HEK293 (cell line): ENCODE results near the gene STRADA.

Experiments
- CTCF ChIA-PET: fragments of 350-600 bp; formaldehyde crosslinking; extraction: SDS; loops from one replicate; lab custom pipeline; 2021; ENCODE audit warnings: antibody characterized with exemption; lab: Yijun Ruan, JAX
- POLR2A ChIA-PET: fragments of 300-600 bp; formaldehyde crosslinking; extraction: SDS; loops from one replicate; lab custom pipeline; 2020; ENCODE audit warnings: antibody characterized with exemption, inconsistent platforms; lab: Yijun Ruan, JAX
- H3K27ac ChIP-seq: fragments of 200-500 bp; sonication (Bioruptor generic); 2 replicates; pipeline ENCODE4 v1.5.1; 2014; ENCODE audit warnings: low read depth, low read length, control low read depth, inconsistent platforms; ENCODE audit errors: extremely low read depth
- H3K36me3 ChIP-seq, 2 experiments: fragments of 200-500 bp in 1 of 2; sonication (Bioruptor generic) in 1 of 2; 1 replicate in 1 of 2; 2 replicates in 1 of 2; pipeline ENCODE4 v1.5.1; 2014 to 2017; ENCODE audit warnings: inconsistent platforms in 2 of 2, low read length in 2 of 2; ENCODE audit not compliant: control insufficient read depth in 2 of 2, insufficient read depth in 1 of 2
- H3K4me1 ChIP-seq: fragments of 200-500 bp; sonication (Bioruptor generic); 2 replicates; pipeline ENCODE4 v1.5.1; 2014; ENCODE audit warnings: mild to moderate bottlenecking, low read length, inconsistent platforms; ENCODE audit not compliant: control insufficient read depth, insufficient read depth
- H3K4me3 ChIP-seq: 2 replicates; pipeline ENCODE4 v1.5.1; 2011; ENCODE audit warnings: low read depth, mild to moderate bottlenecking, control low read depth, low read length, moderate library complexity
- H3K9me3 ChIP-seq: fragments of 200-500 bp; sonication (Bioruptor generic); 2 replicates; pipeline ENCODE4 v1.5.1; 2014; ENCODE audit warnings: low read depth, low read length, inconsistent platforms; ENCODE audit not compliant: control insufficient read depth, insufficient read depth
- EGR2 ChIP-seq: fragments of 450-650 bp; formaldehyde crosslinking; IDR thresholded peaks from 2 replicates; pipeline ENCODE4 v1.5.1; 2016; ENCODE audit warnings: low read depth, missing biosample characterization, missing genetic modification characterization
- HOXC10 ChIP-seq: sonication (generic); formaldehyde crosslinking; IDR thresholded peaks from 2 replicates; pipeline ENCODE4 v1.8.1; 2023; ENCODE audit warnings: mild to moderate bottlenecking, missing genetic modification reagents
- HOXD13 ChIP-seq: sonication (generic); formaldehyde crosslinking; IDR thresholded peaks from 2 replicates; pipeline ENCODE4 v1.8.0; 2022; ENCODE audit warnings: missing genetic modification reagents, borderline replicate concordance
- IKZF3 ChIP-seq: fragments of 450-650 bp; IDR thresholded peaks from 2 replicates; pipeline ENCODE4 v1.5.0; 2018; ENCODE audit warnings: missing biosample characterization, mild to moderate bottlenecking, missing genetic modification characterization, moderate library complexity
- SP3 ChIP-seq: fragments of 450-650 bp; formaldehyde crosslinking; IDR thresholded peaks from 2 replicates; pipeline ENCODE4 v1.5.1; 2016; ENCODE audit warnings: missing biosample characterization, missing genetic modification characterization
- ZFP37 ChIP-seq: fragments of 450-650 bp; formaldehyde crosslinking; IDR thresholded peaks from 2 replicates; pipeline ENCODE4 v1.5.1; 2016; ENCODE audit warnings: missing biosample characterization, missing genetic modification characterization
- ZNF202 ChIP-seq: fragments of 450-650 bp; formaldehyde crosslinking; IDR thresholded peaks from 2 replicates; pipeline ENCODE4 v1.5.1; 2016; ENCODE audit warnings: missing biosample characterization, missing genetic modification characterization, borderline replicate concordance
- ZNF274 ChIP-seq, 2 experiments: fragments of 200-500 bp in 1 of 2; fragments of 450-650 bp in 1 of 2; sonication (Bioruptor generic) in 1 of 2; formaldehyde crosslinking in 1 of 2; IDR thresholded peaks; 2 replicates each; pipeline versions ENCODE4 v1.5.1 to v1.6.1; 2014 to 2016; ENCODE audit warnings: borderline replicate concordance in 1 of 2, inconsistent platforms in 1 of 2, low read length in 1 of 2, missing biosample characterization in 1 of 2, missing genetic modification characterization in 1 of 2
- ZNF433 ChIP-seq: fragments of 450-650 bp; formaldehyde crosslinking; IDR thresholded peaks from 2 replicates; pipeline ENCODE4 v1.5.1; 2016; ENCODE audit warnings: missing biosample characterization, missing genetic modification characterization, low read depth
- ZNF560 ChIP-seq: fragments of 450-650 bp; formaldehyde crosslinking; IDR thresholded peaks from 2 replicates; pipeline ENCODE4 v1.5.1; 2017; ENCODE audit warnings: missing biosample characterization, missing genetic modification characterization, borderline replicate concordance
- ZNF600 ChIP-seq: fragments of 450-650 bp; formaldehyde crosslinking; IDR thresholded peaks from 2 replicates; pipeline ENCODE4 v1.5.1; 2016; ENCODE audit warnings: missing biosample characterization, missing genetic modification characterization
- ZNF621 ChIP-seq: fragments of 450-650 bp; formaldehyde crosslinking; IDR thresholded peaks from 2 replicates; pipeline ENCODE4 v1.5.1; 2017; ENCODE audit warnings: missing biosample characterization, missing genetic modification characterization
- ZNF776 ChIP-seq: fragments of 450-650 bp; formaldehyde crosslinking; IDR thresholded peaks from 2 replicates; pipeline ENCODE4 v1.5.0; 2017; ENCODE audit warnings: missing biosample characterization, missing genetic modification characterization, borderline replicate concordance
- TF ChIP-seq, protein P1 (sequence below): fragments of 450-650 bp; formaldehyde crosslinking; IDR thresholded peaks from 2 replicates; pipeline ENCODE4 v1.5.1; 2016; ENCODE audit warnings: missing biosample characterization, missing genetic modification characterization
- TF ChIP-seq, protein P2 (sequence below): fragments of 450-650 bp; formaldehyde crosslinking; IDR thresholded peaks from 2 replicates; pipeline ENCODE4 v1.5.1; 2016; ENCODE audit warnings: missing biosample characterization, missing genetic modification characterization
- TF ChIP-seq, protein P3 (sequence below): fragments of 450-650 bp; formaldehyde crosslinking; IDR thresholded peaks from 2 replicates; pipeline ENCODE4 v1.5.1; 2016; ENCODE audit warnings: missing biosample characterization, missing genetic modification characterization
- TF ChIP-seq, protein P4 (sequence below): fragments of 450-650 bp; formaldehyde crosslinking; IDR thresholded peaks from 2 replicates; pipeline ENCODE4 v1.5.1; 2016; ENCODE audit warnings: missing biosample characterization, missing genetic modification characterization

STRADA gene

DNA sequence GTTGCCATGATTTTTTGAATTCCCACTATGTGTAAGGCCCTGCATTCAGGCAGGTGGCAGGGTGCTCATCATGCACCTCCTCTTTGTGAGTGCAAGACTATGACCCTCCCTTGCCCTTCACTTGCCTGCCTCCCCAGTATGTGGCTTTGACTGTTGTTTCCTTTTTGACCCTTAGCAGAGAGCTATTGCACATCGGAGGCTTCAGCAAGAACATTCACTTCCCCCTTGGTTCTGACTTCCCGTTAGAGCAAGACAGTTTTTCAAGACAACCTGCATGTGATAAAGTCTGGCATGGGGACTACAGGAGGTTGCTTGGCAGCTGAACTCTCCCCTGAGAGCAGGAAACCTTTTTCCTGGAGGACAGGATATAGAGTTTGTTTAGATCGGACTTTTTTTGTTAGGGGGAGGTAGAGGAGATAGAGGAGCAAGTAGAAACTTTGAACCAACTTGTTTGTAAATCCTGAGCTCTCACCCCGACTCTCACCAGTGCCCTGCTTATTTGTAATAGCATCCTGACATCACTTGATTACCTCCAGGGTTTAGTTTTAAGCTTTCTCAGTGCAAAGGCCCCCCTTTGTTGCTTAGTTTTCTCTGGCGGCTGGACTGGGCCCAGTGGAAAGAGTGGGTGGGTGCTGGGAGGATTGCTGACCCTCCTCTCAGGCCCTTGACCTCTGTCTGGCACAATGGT, 75.9 kb downstream of the STRADA start:
- Histone ChIP-seq H3K4me1 (no peaks in the 10 kb centered on the region), H3K4me3 (no peak overlapping the region), H3K36me3 (peaks cover 49 to 70% of the 10 kb centered on the region in 2 experiments), H3K27ac (no peak overlapping the region), H3K9me3 (no peaks in the 10 kb centered on the region)
- TF ChIP-seq ZNF621 (tag by site-specific recombination), result no peak
- TF ChIP-seq ZNF560, result no peak
- TF ChIP-seq, protein P1, sequence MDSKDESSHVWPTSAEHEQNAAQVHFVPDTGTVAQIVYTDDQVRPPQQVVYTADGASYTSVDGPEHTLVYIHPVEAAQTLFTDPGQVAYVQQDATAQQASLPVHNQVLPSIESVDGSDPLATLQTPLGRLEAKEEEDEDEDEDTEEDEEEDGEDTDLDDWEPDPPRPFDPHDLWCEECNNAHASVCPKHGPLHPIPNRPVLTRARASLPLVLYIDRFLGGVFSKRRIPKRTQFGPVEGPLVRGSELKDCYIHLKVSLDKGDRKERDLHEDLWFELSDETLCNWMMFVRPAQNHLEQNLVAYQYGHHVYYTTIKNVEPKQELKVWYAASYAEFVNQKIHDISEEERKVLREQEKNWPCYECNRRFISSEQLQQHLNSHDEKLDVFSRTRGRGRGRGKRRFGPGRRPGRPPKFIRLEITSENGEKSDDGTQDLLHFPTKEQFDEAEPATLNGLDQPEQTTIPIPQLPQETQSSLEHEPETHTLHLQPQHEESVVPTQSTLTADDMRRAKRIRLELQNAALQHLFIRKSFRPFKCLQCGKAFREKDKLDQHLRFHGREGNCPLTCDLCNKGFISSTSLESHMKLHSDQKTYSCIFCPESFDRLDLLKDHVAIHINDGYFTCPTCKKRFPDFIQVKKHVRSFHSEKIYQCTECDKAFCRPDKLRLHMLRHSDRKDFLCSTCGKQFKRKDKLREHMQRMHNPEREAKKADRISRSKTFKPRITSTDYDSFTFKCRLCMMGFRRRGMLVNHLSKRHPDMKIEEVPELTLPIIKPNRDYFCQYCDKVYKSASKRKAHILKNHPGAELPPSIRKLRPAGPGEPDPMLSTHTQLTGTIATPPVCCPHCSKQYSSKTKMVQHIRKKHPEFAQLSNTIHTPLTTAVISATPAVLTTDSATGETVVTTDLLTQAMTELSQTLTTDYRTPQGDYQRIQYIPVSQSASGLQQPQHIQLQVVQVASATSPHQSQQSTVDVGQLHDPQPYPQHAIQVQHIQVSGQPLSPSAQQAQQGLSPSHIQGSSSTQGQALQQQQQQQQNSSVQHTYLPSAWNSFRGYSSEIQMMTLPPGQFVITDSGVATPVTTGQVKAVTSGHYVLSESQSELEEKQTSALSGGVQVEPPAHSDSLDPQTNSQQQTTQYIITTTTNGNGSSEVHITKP (tag by site-specific recombination), result 0 out of 2 replicates have a peak, but pooled peaks have one; percentile 26
- TF ChIP-seq EGR2 (tag by site-specific recombination), result no peak
- ChIA-PET POLR2A (interaction anchor here (0.6 kb wide), 1 partner anchor 44 kb away, joined by 4 read pairs; the partner anchor contains the start of gene MAP3K3), CTCF (interaction anchor here (1.2 to 2.6 kb wide), 2 partner anchors 10 to 54 kb away, joined by 5 to 6 read pairs; no protein-coding TSS in a partner anchor)

DNA sequence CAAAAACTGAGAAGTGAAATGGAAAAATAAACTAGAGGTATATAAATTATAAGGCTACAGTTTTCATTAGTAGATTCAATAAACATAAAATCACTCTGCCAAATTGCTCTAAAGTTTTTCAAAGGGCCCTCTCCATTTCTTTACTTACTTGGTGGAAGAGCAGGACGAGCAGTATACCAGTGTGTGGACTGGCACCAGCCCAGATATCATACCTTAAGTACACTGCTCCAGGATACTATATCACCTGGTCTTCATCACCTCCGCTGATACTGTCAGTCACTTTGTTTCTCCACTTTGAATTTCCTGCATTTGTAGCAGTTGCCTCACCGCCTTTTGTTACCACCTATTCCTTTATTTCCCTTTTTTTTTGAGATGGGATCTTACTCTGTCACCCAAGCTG, 81.7 kb downstream of the STRADA start:
- CTCF ChIA-PET, result no interaction called here
- POLR2A ChIA-PET, result no interaction called here
- H3K4me1 ChIP-seq, result no peaks in the 10 kb centered on the region
- TF ChIP-seq HOXC10 (CRISPR knock-in tag) (no peak), ZNF600 (tag by site-specific recombination) (no peak), SP3 (tag by site-specific recombination) (no peak), ZNF776 (tag by site-specific recombination) (no peak), ZNF202 (tag by site-specific recombination) (no peak), ZNF433 (tag by site-specific recombination) (no peak), ZFP37 (no peak), HOXD13 (CRISPR knock-in tag) (no peak), IKZF3 (tag by site-specific recombination) (no peak), ZNF274 (IDR thresholded peaks at IDR 0.05; ENCODE audit: low read length) (no peak), ZNF274 (tag by site-specific recombination; IDR thresholded peaks at IDR 0.05; ENCODE audit: borderline replicate concordance) (no peak)
- TF ChIP-seq, protein P2, sequence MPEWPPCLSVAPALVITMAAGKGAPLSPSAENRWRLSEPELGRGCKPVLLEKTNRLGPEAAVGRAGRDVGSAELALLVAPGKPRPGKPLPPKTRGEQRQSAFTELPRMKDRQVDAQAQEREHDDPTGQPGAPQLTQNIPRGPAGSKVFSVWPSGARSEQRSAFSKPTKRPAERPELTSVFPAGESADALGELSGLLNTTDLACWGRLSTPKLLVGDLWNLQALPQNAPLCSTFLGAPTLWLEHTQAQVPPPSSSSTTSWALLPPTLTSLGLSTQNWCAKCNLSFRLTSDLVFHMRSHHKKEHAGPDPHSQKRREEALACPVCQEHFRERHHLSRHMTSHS (tag by site-specific recombination), result no peak
- TF ChIP-seq, protein P3, sequence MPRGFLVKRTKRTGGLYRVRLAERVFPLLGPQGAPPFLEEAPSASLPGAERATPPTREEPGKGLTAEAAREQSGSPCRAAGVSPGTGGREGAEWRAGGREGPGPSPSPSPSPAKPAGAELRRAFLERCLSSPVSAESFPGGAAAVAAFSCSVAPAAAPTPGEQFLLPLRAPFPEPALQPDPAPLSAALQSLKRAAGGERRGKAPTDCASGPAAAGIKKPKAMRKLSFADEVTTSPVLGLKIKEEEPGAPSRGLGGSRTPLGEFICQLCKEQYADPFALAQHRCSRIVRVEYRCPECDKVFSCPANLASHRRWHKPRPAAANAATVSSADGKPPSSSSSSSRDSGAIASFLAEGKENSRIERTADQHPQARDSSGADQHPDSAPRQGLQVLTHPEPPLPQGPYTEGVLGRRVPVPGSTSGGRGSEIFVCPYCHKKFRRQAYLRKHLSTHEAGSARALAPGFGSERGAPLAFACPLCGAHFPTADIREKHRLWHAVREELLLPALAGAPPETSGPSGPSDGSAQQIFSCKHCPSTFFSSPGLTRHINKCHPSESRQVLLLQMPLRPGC (tag by site-specific recombination), result no peak
- TF ChIP-seq, protein P4, sequence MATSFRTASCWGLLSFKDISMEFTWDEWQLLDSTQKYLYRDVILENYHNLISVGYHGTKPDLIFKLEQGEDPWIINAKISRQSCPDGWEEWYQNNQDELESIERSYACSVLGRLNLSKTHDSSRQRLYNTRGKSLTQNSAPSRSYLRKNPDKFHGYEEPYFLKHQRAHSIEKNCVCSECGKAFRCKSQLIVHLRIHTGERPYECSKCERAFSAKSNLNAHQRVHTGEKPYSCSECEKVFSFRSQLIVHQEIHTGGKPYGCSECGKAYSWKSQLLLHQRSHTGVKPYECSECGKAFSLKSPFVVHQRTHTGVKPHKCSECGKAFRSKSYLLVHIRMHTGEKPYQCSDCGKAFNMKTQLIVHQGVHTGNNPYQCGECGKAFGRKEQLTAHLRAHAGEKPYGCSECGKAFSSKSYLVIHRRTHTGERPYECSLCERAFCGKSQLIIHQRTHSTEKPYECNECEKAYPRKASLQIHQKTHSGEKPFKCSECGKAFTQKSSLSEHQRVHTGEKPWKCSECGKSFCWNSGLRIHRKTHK (tag by site-specific recombination), result no peak
- no peaks in the 10 kb centered on the region for H3K9me3 ChIP-seq
- no peak overlapping the region for H3K4me3 ChIP-seq
- H3K27ac ChIP-seq, result no peak overlapping the region
- peaks cover 36 to 60% of the 10 kb centered on the region in 2 experiments for H3K36me3 ChIP-seq
